Measurements from ENCODE around the gene ZNRF1. TPM values are rescaled to one million over a fixed set of nuclear protein-coding genes. Genes with fewer than 3 reads are reported as not detected.

Gene ZNRF1
- total RNA-seq, 1 experiment from 2014 or later = 48.2 TPM

DNA sequence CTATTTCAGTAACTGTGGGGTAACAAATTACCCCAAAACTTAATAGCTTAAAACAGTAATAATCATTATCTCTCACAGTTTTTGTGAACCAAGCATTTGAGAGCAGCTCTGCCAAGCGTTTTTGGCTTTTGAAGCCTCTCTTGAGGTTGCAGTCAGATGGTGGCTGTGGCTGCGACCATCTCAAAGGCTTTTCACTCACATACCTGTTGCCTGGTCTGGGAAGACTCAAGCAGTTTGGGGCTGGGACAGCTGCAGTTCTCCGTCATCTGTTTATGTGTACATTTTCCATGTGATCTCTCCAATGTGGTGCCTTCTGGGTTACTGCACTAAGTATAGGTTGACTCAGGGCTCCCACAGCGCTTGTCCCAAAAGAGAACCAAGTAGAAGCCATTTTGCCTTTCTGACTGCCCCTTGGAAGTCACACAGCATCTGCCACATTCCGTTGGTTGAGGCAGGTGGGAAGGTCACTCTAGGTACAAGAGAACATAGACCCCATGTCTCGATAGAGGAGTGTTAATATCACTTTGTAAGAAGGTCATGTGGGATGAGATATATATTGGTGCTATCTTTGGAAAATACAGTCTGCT is 68.1 kb downstream of the ZNRF1 start:
- Histone ChIP-seq H2AFZ (ENCODE audit: low read depth, low read length, poor library complexity, severe bottlenecking) (no peak overlapping the region), H3K27ac (ENCODE audit: low read depth, low read length) (no peak overlapping the region), H3K4me2 (ENCODE audit: low read length) (no peak overlapping the region), H3K4me3 (replicated peaks in 1 of 2; ENCODE audit: low read depth in 1 of 2, low read length in 2 of 2) (no peak overlapping the region), H3K79me2 (ENCODE audit: insufficient read depth, low read length) (peaks cover 70% of the 10 kb centered on the region), H3K9ac (ENCODE audit: low read length) (no peak overlapping the region), H3K9me2 (ENCODE audit: insufficient read depth) (no peaks in the 10 kb centered on the region), H3K27me3 (ENCODE audit: insufficient read depth, low read length) (no peaks in the 10 kb centered on the region), H3K9me3 (ENCODE audit: control insufficient read depth in 1 of 2, insufficient read depth in 1 of 2, low read depth in 1 of 2, low read length in 2 of 2) (no peaks in the 10 kb centered on the region), H3K4me1 (ENCODE audit: control insufficient read depth in 1 of 2, insufficient read depth in 2 of 2, low read length in 2 of 2) (no peaks in the 10 kb centered on the region; a peak in 1 of 4 replicates), H4K20me1 (ENCODE audit: insufficient read depth) (no peaks in the 10 kb centered on the region), H3K36me3 (ENCODE audit: control insufficient read depth in 1 of 2, insufficient read depth in 2 of 2, low read length in 2 of 2) (no peaks in the 10 kb centered on the region)
- ATAC-seq = no peak
- BruUV-seq (replicated peaks) = no TSS peak
- ChIA-PET POLR2A (no interaction called here), CTCF (no interaction called here), RAD21 (ENCODE audit: low non-redundant PET in 1 of 2, low total read pairs in 2 of 2, uncharacterized antibody in 2 of 2, unreplicated experiment in 2 of 2) (no interaction called here)
- DNase-seq (ENCODE audit: low read depth, low spot score) = no peak
- intact Hi-C loops (cut with micrococcal nuclease) = no loop called here
- TF ChIP-seq ZFX (IDR thresholded peaks at IDR 0.05) = no peak
- TF ChIP-seq SRF (IDR thresholded peaks at IDR 0.05; ENCODE audit: low read depth) = no peak

DNA sequence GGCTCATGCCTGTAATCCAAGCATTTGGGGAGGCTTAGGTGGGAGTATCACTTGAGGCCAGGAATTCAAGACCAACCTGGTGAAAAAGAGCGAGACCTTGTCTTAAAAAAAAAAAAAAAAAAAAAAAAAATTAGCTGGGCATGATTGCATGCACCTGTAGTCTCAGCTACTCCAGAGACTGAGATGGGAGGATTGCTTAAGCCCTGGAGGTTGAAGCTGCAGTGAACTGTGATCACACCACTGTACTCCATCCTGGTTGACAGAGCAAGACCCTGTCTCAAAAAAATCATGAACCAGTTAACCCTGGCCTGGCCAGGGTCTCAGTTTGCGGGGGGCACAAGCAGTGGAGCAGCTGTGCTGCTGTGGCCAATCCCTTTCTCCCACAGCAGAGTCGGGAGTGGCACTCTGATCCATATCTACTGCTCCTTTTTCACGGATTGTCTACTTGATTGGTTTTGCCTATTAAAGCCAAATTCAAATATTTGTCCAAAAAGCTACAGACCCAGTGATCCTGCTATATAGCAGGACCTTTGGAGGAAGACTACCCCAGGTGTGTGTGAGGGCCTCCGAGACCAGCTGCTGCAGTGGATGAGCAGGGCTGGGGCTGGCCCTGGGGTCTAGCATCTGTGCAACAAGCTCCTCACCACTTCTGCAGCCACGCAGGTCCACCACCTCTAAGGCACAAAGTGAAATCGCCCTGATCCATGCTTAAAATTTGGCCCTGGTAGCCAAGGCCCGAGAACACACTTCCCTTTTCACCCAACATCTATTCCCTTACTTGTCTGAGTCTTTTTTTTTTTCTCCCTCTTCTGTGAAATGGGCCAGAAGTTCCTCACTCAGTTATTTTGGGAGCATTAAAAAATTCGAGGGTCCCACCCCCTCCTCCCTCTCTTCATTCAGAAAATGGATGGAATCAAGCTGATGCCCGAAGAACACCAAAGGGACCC is 69.5 kb downstream of the ZNRF1 start:
- CTCF ChIA-PET = no interaction called here
- no peaks in the 10 kb centered on the region for H3K4me1 ChIP-seq (ENCODE audit: control insufficient read depth in 1 of 2, insufficient read depth in 2 of 2, low read length in 2 of 2)

More for the DNA sequence above, 69.5 kb downstream of the ZNRF1 start:
- H3K4me3 ChIP-seq (replicated peaks in 1 of 2; ENCODE audit: low read depth in 1 of 2, low read length in 2 of 2) = no peak overlapping the region
- no peak overlapping the region for H3K9ac ChIP-seq (ENCODE audit: low read length)
- H3K9me2 ChIP-seq (ENCODE audit: insufficient read depth) = no peaks in the 10 kb centered on the region
- no peaks in the 10 kb centered on the region for H3K36me3 ChIP-seq (ENCODE audit: control insufficient read depth in 1 of 2, insufficient read depth in 2 of 2, low read length in 2 of 2)
- no peak overlapping the region for H3K27ac ChIP-seq (ENCODE audit: low read depth, low read length)
- H4K20me1 ChIP-seq (ENCODE audit: insufficient read depth) = no peaks in the 10 kb centered on the region
- no peak overlapping the region for H3K4me2 ChIP-seq (ENCODE audit: low read length)
- no TSS peak for BruUV-seq (replicated peaks)
- ATAC-seq = no peak
- RAD21 ChIA-PET (ENCODE audit: low non-redundant PET in 1 of 2, low total read pairs in 2 of 2, uncharacterized antibody in 2 of 2, unreplicated experiment in 2 of 2) = no interaction called here
- no peaks in the 10 kb centered on the region for H3K27me3 ChIP-seq (ENCODE audit: insufficient read depth, low read length)
- H2AFZ ChIP-seq (ENCODE audit: low read depth, low read length, poor library complexity, severe bottlenecking) = no peak overlapping the region
- no peak for DNase-seq (ENCODE audit: low read depth, low spot score)
- TF ChIP-seq, protein P1, sequence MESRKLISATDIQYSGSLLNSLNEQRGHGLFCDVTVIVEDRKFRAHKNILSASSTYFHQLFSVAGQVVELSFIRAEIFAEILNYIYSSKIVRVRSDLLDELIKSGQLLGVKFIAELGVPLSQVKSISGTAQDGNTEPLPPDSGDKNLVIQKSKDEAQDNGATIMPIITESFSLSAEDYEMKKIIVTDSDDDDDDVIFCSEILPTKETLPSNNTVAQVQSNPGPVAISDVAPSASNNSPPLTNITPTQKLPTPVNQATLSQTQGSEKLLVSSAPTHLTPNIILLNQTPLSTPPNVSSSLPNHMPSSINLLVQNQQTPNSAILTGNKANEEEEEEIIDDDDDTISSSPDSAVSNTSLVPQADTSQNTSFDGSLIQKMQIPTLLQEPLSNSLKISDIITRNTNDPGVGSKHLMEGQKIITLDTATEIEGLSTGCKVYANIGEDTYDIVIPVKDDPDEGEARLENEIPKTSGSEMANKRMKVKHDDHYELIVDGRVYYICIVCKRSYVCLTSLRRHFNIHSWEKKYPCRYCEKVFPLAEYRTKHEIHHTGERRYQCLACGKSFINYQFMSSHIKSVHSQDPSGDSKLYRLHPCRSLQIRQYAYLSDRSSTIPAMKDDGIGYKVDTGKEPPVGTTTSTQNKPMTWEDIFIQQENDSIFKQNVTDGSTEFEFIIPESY (IDR thresholded peaks at IDR 0.05; ENCODE audit: extremely low read depth, insufficient replicate concordance, low read length) = no peak
- TF ChIP-seq SIN3A (IDR thresholded peaks at IDR 0.05; ENCODE audit: low read depth) (no peak), POLR2AphosphoS5 (IDR thresholded peaks at IDR 0.05; ENCODE audit: low read depth, low read length) (no peak), TCF7L2 (IDR thresholded peaks at IDR 0.05; ENCODE audit: borderline replicate concordance, extremely low read depth, insufficient read depth, insufficient read length) (no peak), ATF3 (IDR thresholded peaks at IDR 0.05) (no peak), SP1 (IDR thresholded peaks at IDR 0.05; ENCODE audit: low read depth) (no peak)
- H3K79me2 ChIP-seq (ENCODE audit: insufficient read depth, low read length) = peaks cover 68% of the 10 kb centered on the region
- no peaks in the 10 kb centered on the region for H3K9me3 ChIP-seq (ENCODE audit: control insufficient read depth in 1 of 2, insufficient read depth in 1 of 2, low read depth in 1 of 2, low read length in 2 of 2)
- intact Hi-C loops (cut with micrococcal nuclease) = no loop called here
- POLR2A ChIA-PET = no interaction called here
